Measurements from ENCODE around the gene DGCR8.

The DGCR8 gene

GRCh38 chr22:20147237-20147988, 67.4 kb downstream of the DGCR8 start:
- Histone ChIP-seq H2AFZ (ENCODE audit: low read depth) (no peak overlapping the region), H3K27ac (no peak overlapping the region), H3K36me3 (ENCODE audit: insufficient read depth) (no peaks in the 10 kb centered on the region), H3K4me3 (IDR thresholded peaks at IDR 0.05; ENCODE audit: insufficient read depth, low read depth, low read length) (no peak overlapping the region), H3K4me1 (ENCODE audit: low read depth, poor library complexity, severe bottlenecking) (no peaks in the 10 kb centered on the region), H3K79me2 (ENCODE audit: insufficient read depth, low read depth) (no peaks in the 10 kb centered on the region), H4K20me1 (ENCODE audit: insufficient read depth) (no peaks in the 10 kb centered on the region), H3K9ac (no peak overlapping the region), H3K27me3 (ENCODE audit: insufficient read depth, low read depth) (peaks cover 3% of the 10 kb centered on the region; the same call in 1 of the 2 replicates), H3K4me2 (no peak overlapping the region)
- TF ChIP-seq CTCF (conservative IDR thresholded peaks at IDR 0.05; ENCODE audit: low read depth, low read length): no peak

- Histone ChIP-seq H4K20me1 (ENCODE audit: insufficient read depth) (no peaks in the 10 kb centered on the region), H3K27me3 (ENCODE audit: insufficient read depth, low read depth) (peaks cover 10% of the 10 kb centered on the region; the same call in 1 of the 2 replicates), H3K79me2 (ENCODE audit: insufficient read depth, low read depth) (no peaks in the 10 kb centered on the region), H3K4me2 (no peak overlapping the region), H3K27ac (no peak overlapping the region), H3K36me3 (ENCODE audit: insufficient read depth) (no peaks in the 10 kb centered on the region), H2AFZ (ENCODE audit: low read depth) (no peak overlapping the region), H3K9ac (no peak overlapping the region), H3K4me3 (IDR thresholded peaks at IDR 0.05; ENCODE audit: insufficient read depth, low read depth, low read length) (no peak overlapping the region), H3K4me1 (ENCODE audit: low read depth, poor library complexity, severe bottlenecking) (no peaks in the 10 kb centered on the region)
- no peak for TF ChIP-seq CTCF (conservative IDR thresholded peaks at IDR 0.05; ENCODE audit: low read depth, low read length)
These were observed 68.4 kb downstream of the DGCR8 start for GRCh38 chr22:20148414-20148813.

GRCh38 chr22:20149257-20150250, 69.5 kb downstream of the DGCR8 start:
- Histone ChIP-seq H2AFZ (ENCODE audit: low read depth) (no peak overlapping the region), H3K4me2 (no peak overlapping the region), H3K4me3 (IDR thresholded peaks at IDR 0.05; ENCODE audit: insufficient read depth, low read depth, low read length) (no peak overlapping the region), H3K27me3 (ENCODE audit: insufficient read depth, low read depth) (peaks cover 16% of the 10 kb centered on the region; the same call in 1 of the 2 replicates), H4K20me1 (ENCODE audit: insufficient read depth) (no peaks in the 10 kb centered on the region), H3K27ac (no peak overlapping the region), H3K9ac (no peak overlapping the region), H3K79me2 (ENCODE audit: insufficient read depth, low read depth) (no peaks in the 10 kb centered on the region), H3K4me1 (ENCODE audit: low read depth, poor library complexity, severe bottlenecking) (no peaks in the 10 kb centered on the region), H3K36me3 (ENCODE audit: insufficient read depth) (no peaks in the 10 kb centered on the region)
- no peak for TF ChIP-seq CTCF (conservative IDR thresholded peaks at IDR 0.05; ENCODE audit: low read depth, low read length)

GRCh38 chr22:20150381-20151275, 70.6 kb downstream of the DGCR8 start, which contains the start of gene CCDC188:
CCDC188 (minus strand) TSS chr22:20151055; CDS start chr22:20150986, 69 bp downstream.
- no peak within 1 kb of the TSS for H2AFZ ChIP-seq (ENCODE audit: low read depth)
- peaks cover 19% of the 10 kb centered on the region; the same call in 1 of the 2 replicates for H3K27me3 ChIP-seq (ENCODE audit: insufficient read depth, low read depth)
- H3K9ac ChIP-seq: no peak within 1 kb of the TSS
- no peak within 1 kb of the TSS for H3K4me3 ChIP-seq (IDR thresholded peaks at IDR 0.05; ENCODE audit: insufficient read depth, low read depth, low read length)
- H3K4me2 ChIP-seq: no peak within 1 kb of the TSS
- TF ChIP-seq CTCF (conservative IDR thresholded peaks at IDR 0.05; ENCODE audit: low read depth, low read length): no peak
- H3K27ac ChIP-seq: no peak within 1 kb of the TSS
- H3K4me1 ChIP-seq (ENCODE audit: low read depth, poor library complexity, severe bottlenecking): no peaks in the 10 kb centered on the region
- H4K20me1 ChIP-seq (ENCODE audit: insufficient read depth): no peaks in the 10 kb centered on the region
- H3K36me3 ChIP-seq (ENCODE audit: insufficient read depth): no peaks in the 10 kb centered on the region
- H3K79me2 ChIP-seq (ENCODE audit: insufficient read depth, low read depth): no peaks in the 10 kb centered on the region

All from KMS-11 (cell line).